Stimulated activated CD8-positive, alpha-beta memory T cell treated with anti-CD3 and anti-CD28 coated beads, Interleukin-12 subunit alpha, Interleukin-12 subunit beta, amount 100 ng/mL, for 24 hours (primary cell): ENCODE data around the gene DUSP5.
"Not testable (repeated sequence)": the region's sequence is repeated elsewhere in the genome, so short reads cannot be mapped to it uniquely, and the experiment has no call there.

Source experiments
- DNase-seq: peaks from one replicate; pipeline ENCODE4 v3.0.0-alpha.2; 2020; ENCODE audit errors: extremely low read depth

DUSP5 gene, protein sequence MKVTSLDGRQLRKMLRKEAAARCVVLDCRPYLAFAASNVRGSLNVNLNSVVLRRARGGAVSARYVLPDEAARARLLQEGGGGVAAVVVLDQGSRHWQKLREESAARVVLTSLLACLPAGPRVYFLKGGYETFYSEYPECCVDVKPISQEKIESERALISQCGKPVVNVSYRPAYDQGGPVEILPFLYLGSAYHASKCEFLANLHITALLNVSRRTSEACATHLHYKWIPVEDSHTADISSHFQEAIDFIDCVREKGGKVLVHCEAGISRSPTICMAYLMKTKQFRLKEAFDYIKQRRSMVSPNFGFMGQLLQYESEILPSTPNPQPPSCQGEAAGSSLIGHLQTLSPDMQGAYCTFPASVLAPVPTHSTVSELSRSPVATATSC

DNA sequence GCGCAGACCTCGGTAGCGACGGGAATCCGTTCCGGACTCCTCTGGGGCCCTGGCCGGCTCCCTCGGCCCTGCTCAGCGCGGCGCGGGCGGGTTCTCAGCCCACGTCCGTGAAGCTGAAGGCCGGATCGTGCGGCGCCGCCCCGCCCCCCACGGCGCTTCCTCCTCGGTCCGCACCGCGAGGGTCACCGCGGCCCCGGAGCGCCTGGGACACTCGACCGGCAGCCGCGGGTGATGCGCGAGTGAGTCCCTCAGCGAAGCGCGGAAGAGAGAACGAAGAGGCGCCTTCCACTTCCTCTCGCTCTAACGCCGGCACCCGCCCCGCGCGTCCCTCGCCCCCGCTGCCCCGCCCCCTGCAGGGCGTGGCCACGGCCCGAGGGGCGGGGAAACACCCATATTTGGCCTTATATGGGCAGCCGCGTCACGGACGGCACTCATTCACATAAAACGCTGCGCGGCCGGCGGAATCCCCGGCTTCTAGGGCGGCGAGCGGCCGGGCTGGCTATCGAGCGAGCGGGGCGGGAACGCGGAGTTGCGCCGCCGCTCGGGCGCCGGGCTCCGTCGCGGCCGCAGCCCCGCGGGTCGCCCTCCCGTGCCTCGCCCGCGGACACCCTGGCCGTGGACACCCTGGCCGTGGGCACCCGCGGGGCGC, at the start of gene DUSP5:
TSS of gene DUSP5 (plus strand) at position 470 of the 649 bp plus-strand sequence. CDS start 215 bp downstream, outside the sequence.
- DNase-seq, result peak; percentile 76

DNA sequence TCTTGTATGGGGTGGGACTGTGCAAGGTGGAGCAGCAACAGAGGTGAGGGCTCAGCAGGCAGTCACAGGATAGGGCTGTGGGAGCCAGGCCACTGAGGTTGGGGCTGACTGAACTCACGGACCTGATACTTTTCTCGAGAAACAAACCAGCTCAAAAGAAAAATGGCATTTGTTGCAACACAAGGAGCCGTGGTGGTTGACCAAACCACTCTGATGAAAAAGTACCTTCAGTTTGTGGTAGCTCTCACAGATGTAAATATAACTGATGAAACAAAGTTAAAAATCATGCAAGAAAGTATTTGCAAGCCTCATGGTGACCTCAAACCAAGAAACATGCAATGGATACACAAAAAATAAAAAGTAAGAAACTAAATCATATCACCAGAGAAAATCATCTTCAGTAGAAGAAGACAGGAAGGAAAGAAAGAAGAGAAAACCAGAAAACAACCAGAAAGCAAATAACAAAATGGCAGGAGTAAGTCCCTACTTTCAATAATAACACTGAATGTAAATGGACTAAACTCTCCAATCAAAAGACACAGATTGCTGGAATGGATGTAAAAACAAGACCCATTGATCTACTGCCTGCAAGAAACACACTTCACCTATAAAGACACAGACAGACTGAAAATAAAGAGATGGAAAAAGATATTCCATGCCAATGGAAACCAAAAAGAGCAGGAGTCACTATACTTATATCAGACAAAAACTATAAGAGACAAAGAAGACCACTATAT, 48.9 kb upstream of the DUSP5 start:
- DNase-seq, result no peak

DNA sequence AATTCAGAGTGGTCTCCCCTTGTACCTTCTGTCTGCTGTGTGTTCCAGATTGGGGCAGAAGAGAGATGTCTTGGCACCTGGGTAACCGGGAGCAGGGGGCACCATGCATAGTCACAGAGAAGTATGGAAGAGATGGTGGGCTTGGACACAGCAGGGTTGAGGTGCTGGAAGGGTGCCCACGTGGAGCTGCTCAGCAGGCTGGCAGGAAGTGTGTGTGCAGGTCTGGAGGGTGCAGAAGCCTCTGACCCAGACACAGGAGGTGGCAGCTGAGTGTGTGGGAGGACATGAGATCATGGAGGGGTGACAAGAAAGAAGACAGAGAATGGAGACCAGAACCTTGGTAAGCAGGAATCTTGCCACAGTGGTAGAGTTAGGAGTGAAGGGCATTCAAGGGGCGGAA, 42.3 kb upstream of the DUSP5 start:
- DNase-seq, result no peak

DNA sequence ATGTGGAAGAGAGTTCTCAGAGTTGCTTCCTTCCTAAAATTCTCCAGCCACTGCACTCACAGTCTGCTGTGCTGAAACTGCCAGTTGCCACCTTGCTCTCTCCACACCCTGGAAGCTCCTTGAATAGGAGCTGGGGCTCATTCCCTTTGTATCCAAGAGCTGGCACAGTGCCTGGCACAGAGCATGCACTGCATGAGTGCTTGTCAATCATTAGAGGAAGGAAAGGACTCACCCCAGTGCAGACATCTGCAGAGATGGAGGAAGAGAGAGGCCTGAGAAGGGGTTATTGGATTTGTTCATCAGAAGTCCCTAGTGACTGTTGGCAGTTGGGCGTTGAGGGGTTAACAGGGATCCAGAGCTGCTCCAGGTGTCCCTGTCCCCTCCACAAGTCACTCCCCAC, 41.7 kb upstream of the DUSP5 start:
- no peak for DNase-seq

- DNase-seq, result no peak
Measured at GRCh38 chr10:110456523-110457091, 41.1 kb upstream of the DUSP5 start.

DNA sequence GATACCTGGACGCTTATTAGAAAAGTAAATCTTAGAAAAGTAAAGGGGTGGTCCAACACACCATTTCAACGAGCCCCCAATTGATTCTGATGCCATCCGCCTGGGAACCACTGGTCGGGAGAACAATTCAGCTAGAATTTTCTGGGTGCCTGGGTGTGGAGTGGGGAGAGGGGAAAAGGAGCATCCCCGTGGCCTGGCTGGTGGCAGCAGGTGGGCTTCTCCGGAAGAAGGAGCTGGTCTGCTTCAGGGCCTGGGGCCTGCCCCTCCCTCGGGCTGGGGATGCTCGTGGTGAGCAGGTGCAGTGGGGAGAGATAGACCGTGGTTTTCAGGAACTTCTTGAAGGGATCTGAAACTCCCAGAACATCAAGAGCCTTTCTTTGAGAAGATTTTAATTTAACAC, 39.9 kb upstream of the DUSP5 start:
- DNase-seq, result no peak

GRCh38 chr10:110458266-110458920, 39.3 kb upstream of the DUSP5 start:
- DNase-seq, result no peak

- no peak for DNase-seq
Measured at GRCh38 chr10:110459600-110459999, 38.1 kb upstream of the DUSP5 start.

DNA sequence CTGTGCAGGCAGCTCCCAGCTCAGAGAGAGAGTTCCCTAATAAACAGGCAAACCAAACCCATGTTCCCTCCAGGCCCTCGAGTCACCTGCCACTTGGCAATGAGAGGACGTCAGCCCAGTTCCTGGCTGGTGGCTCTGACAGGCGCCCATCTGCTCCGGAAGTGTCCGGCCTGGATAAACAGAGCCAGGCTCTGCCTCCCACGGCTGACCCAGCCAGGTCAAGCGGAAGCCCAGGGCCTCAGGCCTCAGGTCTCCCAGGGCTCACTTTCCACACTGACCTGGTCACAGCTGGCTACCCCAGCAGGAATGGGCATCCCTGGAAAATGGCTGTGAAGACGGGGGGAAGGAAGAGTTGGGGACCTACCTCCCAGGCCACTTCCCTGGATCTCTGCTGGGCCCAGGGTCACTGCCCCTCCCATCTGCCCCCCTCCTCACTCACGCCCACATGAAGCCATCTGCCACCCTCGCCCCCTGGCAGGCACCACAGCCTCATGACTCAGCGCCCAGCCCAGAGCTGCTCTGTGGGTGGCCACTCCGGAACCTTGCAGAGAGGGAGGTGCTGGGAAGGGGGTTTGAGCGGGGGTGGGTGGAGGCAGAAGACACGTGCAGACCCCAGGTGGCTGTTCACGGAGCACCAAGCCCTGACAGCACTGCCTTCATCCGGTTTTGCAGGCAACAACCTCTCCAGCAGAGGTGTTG, 37.4 kb upstream of the DUSP5 start:
- peak; percentile 8 for DNase-seq

- no peak for DNase-seq
Measured at GRCh38 chr10:110461088-110461487, 36.6 kb upstream of the DUSP5 start.

DNA sequence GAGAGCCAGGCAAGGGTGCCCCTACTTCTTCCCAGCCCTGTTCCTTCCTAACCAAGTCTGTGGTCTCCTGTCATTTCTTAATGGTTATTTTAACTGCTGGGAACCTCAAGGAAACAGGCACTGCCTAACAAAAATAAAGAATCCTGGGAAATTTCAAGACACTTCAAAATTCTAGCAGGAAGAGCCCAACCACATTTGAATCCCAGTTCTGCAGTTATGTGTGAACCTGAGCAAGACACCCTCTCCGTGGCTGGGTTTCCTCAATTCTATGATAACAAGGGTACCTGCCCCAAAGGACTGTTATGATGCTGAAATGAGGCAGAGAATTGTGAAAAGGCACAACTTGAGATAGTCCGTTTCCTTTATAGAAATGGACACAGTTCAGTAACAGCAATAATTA, 36.2 kb upstream of the DUSP5 start:
- no peak for DNase-seq

GRCh38 chr10:110462166-110463095, 35.3 kb upstream of the DUSP5 start:
- DNase-seq, result no peak

GRCh38 chr10:110468258-110468657, 29.4 kb upstream of the DUSP5 start:
- not testable (repeated sequence) for DNase-seq

DNA sequence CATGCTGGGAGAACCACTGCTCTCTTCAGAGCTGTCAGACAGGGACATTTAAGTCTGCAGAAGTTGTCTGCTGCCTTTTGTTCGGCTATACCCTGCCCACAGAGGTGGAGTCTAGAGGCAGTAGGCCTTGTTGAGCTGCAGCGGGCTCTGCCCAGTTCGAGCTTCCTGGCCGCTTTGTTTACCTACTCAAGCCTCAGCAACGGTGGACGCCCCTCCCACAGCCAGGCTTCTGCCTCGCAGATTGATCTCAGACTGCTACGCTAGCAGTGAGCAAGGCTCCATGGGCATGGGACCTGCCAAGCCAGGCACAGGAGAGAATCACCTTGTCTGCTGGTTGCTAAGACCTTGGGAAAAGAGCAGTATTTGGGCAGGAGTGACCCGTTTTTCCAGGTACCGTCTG, 27.2 kb upstream of the DUSP5 start:
- DNase-seq, result not testable (repeated sequence)

- no peak for DNase-seq
Measured at GRCh38 chr10:110471566-110472139, 26.1 kb upstream of the DUSP5 start.

DNA sequence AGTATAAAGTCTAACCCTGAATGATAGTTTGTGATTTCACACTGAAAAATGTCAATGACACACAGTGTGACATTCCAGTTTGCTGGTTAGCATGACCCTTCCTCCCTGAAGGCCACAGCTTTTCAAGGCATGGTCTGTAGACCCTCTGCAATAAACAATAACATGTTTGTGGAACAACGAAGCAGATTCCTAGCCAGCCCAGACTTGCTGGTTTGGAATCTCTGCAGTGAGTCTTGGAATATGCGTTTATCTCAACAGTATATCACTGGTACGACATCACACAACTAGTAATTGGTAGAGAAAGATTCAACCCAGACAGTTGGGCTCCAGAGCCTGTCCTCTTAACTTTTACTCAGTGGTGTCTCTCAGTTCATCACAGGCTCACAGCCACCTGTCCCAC, 23.7 kb upstream of the DUSP5 start:
- no peak for DNase-seq

DNA sequence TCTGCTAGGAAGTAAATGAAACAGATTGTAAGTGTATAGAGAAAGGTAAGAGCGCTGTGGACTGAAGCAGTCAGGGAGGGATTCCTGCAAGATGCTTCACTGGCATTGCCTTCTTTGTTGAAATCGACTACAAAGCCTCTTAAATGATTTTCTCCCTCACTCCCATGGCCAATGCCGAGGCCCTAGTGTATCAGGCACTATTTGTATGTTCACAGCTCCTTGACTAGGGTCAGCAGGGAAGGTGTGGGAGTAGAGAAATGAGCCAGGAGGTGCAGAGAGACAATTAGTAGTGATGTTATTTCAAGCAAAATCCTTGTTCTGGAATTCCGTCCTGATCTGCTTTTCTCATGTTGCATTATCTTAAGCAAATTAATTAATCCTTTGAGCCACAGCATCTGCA, 22.9 kb upstream of the DUSP5 start:
- no peak for DNase-seq

DNA sequence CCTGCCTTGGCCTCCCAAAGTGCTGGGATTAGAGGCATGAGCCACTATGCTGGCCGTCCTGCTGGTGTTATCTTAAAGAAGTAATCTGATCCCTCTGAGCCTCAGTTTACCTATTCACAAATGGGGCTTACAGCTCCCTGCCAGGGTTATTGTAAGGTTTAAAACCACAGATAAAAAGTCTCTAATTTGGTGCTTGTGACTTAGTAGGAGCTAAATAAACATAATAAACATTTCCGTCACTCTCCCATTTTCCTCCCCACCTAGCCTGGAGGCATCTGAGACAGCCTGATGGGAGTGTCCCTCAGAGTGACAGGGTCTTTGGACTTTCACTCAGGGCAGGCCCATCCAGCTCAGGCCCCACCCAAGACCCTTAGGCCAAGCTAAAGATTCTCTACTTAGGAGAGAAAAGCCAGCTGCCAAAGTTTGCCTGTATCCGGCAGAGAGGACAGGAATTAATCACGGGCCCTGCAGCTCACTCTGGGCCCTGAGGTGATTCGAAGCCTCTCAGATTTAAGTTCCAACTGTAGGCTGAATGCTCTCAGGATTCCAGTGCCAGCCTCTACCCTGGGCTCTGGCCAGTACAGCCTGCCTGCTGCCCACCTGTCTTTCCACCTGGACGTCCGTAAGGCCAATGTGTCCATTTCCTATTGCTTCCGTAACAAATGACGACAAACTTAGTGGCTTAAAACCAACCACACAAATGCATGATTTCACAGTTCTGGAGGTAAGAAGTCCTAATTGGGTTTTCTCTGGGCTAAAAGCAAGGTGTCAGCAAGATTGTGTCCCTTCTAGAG, 21.8 kb upstream of the DUSP5 start:
- DNase-seq, result no peak

GRCh38 chr10:110479710-110480109, 18.0 kb upstream of the DUSP5 start:
- DNase-seq, result no peak
